WTC11 (cell line): ENCODE data around the gene TFEB. TPM values are rescaled to one million over a fixed set of nuclear protein-coding genes. Genes with fewer than 3 reads are reported as not detected.

Source experiments
- ATAC-seq: fragments of 200-7000 bp; cut with Tn5 transposase; 2 replicates; pipeline ENCODE4 v1.10.0; 2021; ENCODE audit warnings: mild to moderate bottlenecking, moderate library complexity
- CTCF ChIA-PET: fragments of 300-600 bp; sonication (Branson Sonifier 250); formaldehyde crosslinking; loops from one replicate; lab custom pipeline; 2021; ENCODE audit warnings: antibody characterized with exemption; lab: Charles Lee
- POLR2A ChIA-PET: fragments of 350-600 bp; sonication (Branson Sonifier 250); formaldehyde crosslinking; loops from one replicate; lab custom pipeline; 2021; ENCODE audit warnings: antibody characterized with exemption; lab: Charles Lee
- DNase-seq: peaks from one replicate; pipeline ENCODE4 v3.0.0; 2021; ENCODE audit warnings: low spot score
- H3K27ac Mint-ChIP-seq: 2 replicates; pipeline ENCODE4 v1.8.0; 2021; ENCODE audit warnings: mixed read lengths
- H3K27me3 Mint-ChIP-seq: 2 replicates; pipeline ENCODE4 v1.8.0; 2021; ENCODE audit warnings: low read depth, mild to moderate bottlenecking, moderate library complexity, mixed read lengths
- H3K36me3 Mint-ChIP-seq: 2 replicates; pipeline ENCODE4 v1.8.0; 2021; ENCODE audit warnings: mixed read lengths
- H3K4me1 Mint-ChIP-seq: 2 replicates; pipeline ENCODE4 v1.8.0; 2022; ENCODE audit warnings: mixed read lengths
- H3K4me3 Mint-ChIP-seq: 2 replicates; pipeline ENCODE4 v1.8.0; 2021; ENCODE audit warnings: mild to moderate bottlenecking, moderate library complexity, mixed read lengths
- H3K9me3 Mint-ChIP-seq: 2 replicates; pipeline ENCODE4 v1.8.0; 2021; ENCODE audit warnings: mixed read lengths
- AFF4 ChIP-seq: sonication (generic); formaldehyde crosslinking; IDR thresholded peaks from 2 replicates; pipeline ENCODE4 v1.8.1; 2023; ENCODE audit warnings: mild to moderate bottlenecking, missing genetic modification reagents, borderline replicate concordance
- ATF1 ChIP-seq: sonication (generic); formaldehyde crosslinking; IDR thresholded peaks from 2 replicates; pipeline ENCODE4 v1.8.1; 2023; ENCODE audit warnings: mild to moderate bottlenecking, moderate library complexity, missing genetic modification reagents
- CBFB ChIP-seq: sonication (generic); formaldehyde crosslinking; IDR thresholded peaks from 2 replicates; pipeline ENCODE4 v1.8.1; 2022; ENCODE audit warnings: mild to moderate bottlenecking, low read depth, missing genetic modification reagents
- CREB1 ChIP-seq: sonication (generic); formaldehyde crosslinking; IDR thresholded peaks from 2 replicates; pipeline ENCODE4 v1.8.0; 2023; ENCODE audit warnings: mild to moderate bottlenecking, missing genetic modification reagents
- ELF4 ChIP-seq: sonication (generic); formaldehyde crosslinking; IDR thresholded peaks from 2 replicates; pipeline ENCODE4 v1.8.1; 2022; ENCODE audit warnings: low read depth, mild to moderate bottlenecking, moderate library complexity, missing genetic modification reagents
- FOXK1 ChIP-seq: sonication (generic); formaldehyde crosslinking; IDR thresholded peaks from 2 replicates; pipeline ENCODE4 v1.8.0; 2022; ENCODE audit warnings: mild to moderate bottlenecking, moderate library complexity, missing genetic modification reagents
- FOXP1 ChIP-seq: sonication (generic); formaldehyde crosslinking; IDR thresholded peaks from 2 replicates; pipeline ENCODE4 v1.8.0; 2022; ENCODE audit warnings: missing genetic modification reagents, mild to moderate bottlenecking, moderate library complexity, borderline replicate concordance
- GTF2I ChIP-seq: fragments of 250-450 bp; sonication (Bioruptor Pico); conservative IDR thresholded peaks from 2 replicates; pipeline ENCODE4 v1.4.0; 2021; ENCODE audit warnings: mild to moderate bottlenecking
- HMGA2 ChIP-seq: fragments of 250-450 bp; sonication (Bioruptor Pico); IDR thresholded peaks from 2 replicates; pipeline ENCODE4 v1.4.0; 2021; ENCODE audit warnings: mild to moderate bottlenecking, moderate library complexity
- JUN ChIP-seq: sonication (generic); formaldehyde crosslinking; IDR thresholded peaks from 2 replicates; pipeline ENCODE4 v1.8.0; 2023; ENCODE audit warnings: mild to moderate bottlenecking, missing genetic modification reagents
- NR2C2 ChIP-seq: sonication (generic); formaldehyde crosslinking; IDR thresholded peaks from 2 replicates; pipeline ENCODE4 v1.8.0; 2022; ENCODE audit warnings: mild to moderate bottlenecking, missing genetic modification reagents
- OVOL2 ChIP-seq: fragments of 250-450 bp; sonication (Bioruptor Pico); IDR thresholded peaks from 2 replicates; pipeline ENCODE4 v1.9.0; 2021; ENCODE audit warnings: mild to moderate bottlenecking, borderline replicate concordance
- PRRX2 ChIP-seq: fragments of 250-450 bp; sonication (Bioruptor Pico); IDR thresholded peaks from 2 replicates; pipeline ENCODE4 v1.8.0; 2021; ENCODE audit warnings: mild to moderate bottlenecking
- SMAD3 ChIP-seq: sonication (generic); formaldehyde crosslinking; IDR thresholded peaks from 2 replicates; pipeline ENCODE4 v1.8.0; 2022; ENCODE audit warnings: missing genetic modification reagents, mild to moderate bottlenecking, borderline replicate concordance
- TEAD4 ChIP-seq: sonication (generic); formaldehyde crosslinking; IDR thresholded peaks from 2 replicates; pipeline ENCODE4 v1.8.0; 2022; ENCODE audit warnings: mild to moderate bottlenecking, missing genetic modification reagents
- ZNF317 ChIP-seq: sonication (generic); formaldehyde crosslinking; IDR thresholded peaks from 2 replicates; pipeline ENCODE4 v1.8.1; 2023; ENCODE audit warnings: low read depth, mild to moderate bottlenecking, moderate library complexity, missing genetic modification reagents, borderline replicate concordance
- ZNF423 ChIP-seq: fragments of 250-450 bp; sonication (Bioruptor Pico); IDR thresholded peaks from 2 replicates; pipeline ENCODE4 v2.1.2; 2022; ENCODE audit warnings: mild to moderate bottlenecking, moderate library complexity
- ZNF512 ChIP-seq: sonication (generic); formaldehyde crosslinking; IDR thresholded peaks from 2 replicates; pipeline ENCODE4 v1.8.1; 2022; ENCODE audit warnings: missing genetic modification reagents, borderline replicate concordance
- total RNA-seq: library from RNA; stranded (reverse); gene quantifications from 3 replicates; pipeline ENCODE4 v1.2.3, GENCODE V29; 2021

TFEB gene
- total RNA-seq, 1 experiment from 2014 or later = 3.9 TPM

GRCh38 chr6:41771058-41771983 lies 35.9 kb upstream of the TFEB start:
- peaks cover 8% of the 10 kb centered on the region; the same call in 1 of the 2 replicates for H3K36me3 Mint-ChIP-seq
- ATAC-seq (no peak), DNase-seq (no peak)
- peaks cover 12% of the 10 kb centered on the region for H3K4me1 Mint-ChIP-seq
- no peaks in the 10 kb centered on the region for H3K27me3 Mint-ChIP-seq
- ChIA-PET POLR2A (no interaction called here), CTCF (interaction anchor here (1.1 to 1.3 kb wide), 3 partner anchors 16 to 71 kb away, joined by 3 to 4 read pairs (median 3); partner anchors contain the start of gene TOMM6)
- H3K4me3 Mint-ChIP-seq = no peak overlapping the region
- H3K9me3 Mint-ChIP-seq = no peaks in the 10 kb centered on the region
- TF ChIP-seq GTF2I (CRISPR knock-in tag) = no peak
- no peak for TF ChIP-seq SMAD3 (CRISPR knock-in tag)
- TF ChIP-seq CREB1 (CRISPR knock-in tag) = no peak
- TF ChIP-seq ZNF317 = no peak
- TF ChIP-seq TEAD4 = no peak
- no peak for TF ChIP-seq FOXK1 (CRISPR knock-in tag)
- TF ChIP-seq ZNF423 (CRISPR knock-in tag) = no peak
- no peak overlapping the region for H3K27ac Mint-ChIP-seq

GRCh38 chr6:41770381-41771057 lies 35.1 kb upstream of the TFEB start:
- H3K27ac Mint-ChIP-seq = no peak overlapping the region
- H3K27me3 Mint-ChIP-seq = no peaks in the 10 kb centered on the region
- CTCF ChIA-PET = interaction anchor here (2.3 kb wide), 1 partner anchor 16 kb away, joined by 14 read pairs; the partner anchor contains the start of gene TOMM6
- TF ChIP-seq CBFB = no peak
- no peak for TF ChIP-seq OVOL2 (CRISPR knock-in tag)
- TF ChIP-seq ELF4 (CRISPR knock-in tag) = no peak
- no peak for TF ChIP-seq ZNF512 (CRISPR knock-in tag)
- TF ChIP-seq NR2C2 (CRISPR knock-in tag) = no peak
- TF ChIP-seq HMGA2 (CRISPR knock-in tag) = no peak
- TF ChIP-seq FOXP1 (CRISPR knock-in tag) = no peak
- no peak for TF ChIP-seq ATF1 (CRISPR knock-in tag)
- no peak for TF ChIP-seq AFF4
- TF ChIP-seq JUN (CRISPR knock-in tag) = no peak
- no peak for TF ChIP-seq PRRX2 (CRISPR knock-in tag)
- H3K36me3 Mint-ChIP-seq = peaks cover 8% of the 10 kb centered on the region; the same call in 1 of the 2 replicates
- H3K4me3 Mint-ChIP-seq = no peak overlapping the region
- DNase-seq (no peak), ATAC-seq (no peak)
- peaks cover 12% of the 10 kb centered on the region for H3K4me1 Mint-ChIP-seq
- POLR2A ChIA-PET = no interaction called here
- H3K9me3 Mint-ChIP-seq = no peaks in the 10 kb centered on the region
